Measurements from ENCODE around the gene PCDHGA7.
"Not testable (repeated sequence)": the region's sequence is repeated elsewhere in the genome, so short reads cannot be mapped to it uniquely, and the experiment has no call there.

Gene PCDHGA7

DNA sequence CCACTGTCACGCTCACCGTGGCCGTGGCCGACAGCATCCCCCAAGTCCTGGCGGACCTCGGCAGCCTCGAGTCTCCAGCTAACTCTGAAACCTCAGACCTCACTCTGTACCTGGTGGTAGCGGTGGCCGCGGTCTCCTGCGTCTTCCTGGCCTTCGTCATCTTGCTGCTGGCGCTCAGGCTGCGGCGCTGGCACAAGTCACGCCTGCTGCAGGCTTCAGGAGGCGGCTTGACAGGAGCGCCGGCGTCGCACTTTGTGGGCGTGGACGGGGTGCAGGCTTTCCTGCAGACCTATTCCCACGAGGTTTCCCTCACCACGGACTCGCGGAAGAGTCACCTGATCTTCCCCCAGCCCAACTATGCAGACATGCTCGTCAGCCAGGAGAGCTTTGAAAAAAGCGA is 50.2 kb downstream of the PCDHGA7 start:
- DNase-seq = not testable (repeated sequence)

DNA sequence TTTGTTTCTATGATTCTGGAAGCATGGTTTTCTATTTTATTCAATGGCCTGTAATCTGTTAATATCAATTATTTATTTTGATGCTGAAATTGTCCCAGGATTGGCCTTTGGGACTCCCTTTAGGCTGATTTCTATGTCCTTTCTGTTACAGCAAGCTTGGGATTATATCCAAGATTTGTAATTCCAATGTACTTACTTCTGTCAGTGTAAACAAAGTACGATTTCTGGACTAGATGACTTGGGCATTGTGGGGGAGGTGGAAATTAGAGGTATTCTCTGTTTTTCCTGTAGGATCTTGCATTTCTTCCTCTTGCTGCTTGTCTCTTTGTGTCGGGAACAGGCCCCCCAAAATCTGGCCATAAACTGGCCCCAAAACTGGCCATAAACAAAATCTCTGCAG is 51.5 kb downstream of the PCDHGA7 start:
- DNase-seq = no peak

Data from activated CD4-positive, alpha-beta T cell treated with anti-CD3 and anti-CD28 coated beads, Interleukin-2, amount 50 U/mL, for 4 hours (primary cell).